Type B pancreatic cell (in vitro differentiated cells): ENCODE measurements around the gene C11orf98. TPM values are rescaled to one million over a fixed set of nuclear protein-coding genes. Genes with fewer than 3 reads are reported as not detected.
"Not testable (repeated sequence)": the region's sequence is repeated elsewhere in the genome, so short reads cannot be mapped to it uniquely, and the experiment has no call there.

Experiments used
- DNase-seq: peaks from one replicate; pipeline ENCODE4 v3.0.0; 2021; ENCODE audit warnings: mixed read lengths; ENCODE audit not compliant: unreplicated experiment; ENCODE audit errors: extremely low spot score
- H3K27ac Mint-ChIP-seq: 2 replicates; pipeline ENCODE4 v1.8.0; 2021; ENCODE audit warnings: mild to moderate bottlenecking, mixed read lengths
- H3K27me3 Mint-ChIP-seq: 2 replicates; pipeline ENCODE4 v1.8.0; 2021; ENCODE audit warnings: mixed read lengths
- H3K36me3 Mint-ChIP-seq: 2 replicates; pipeline ENCODE4 v1.8.0; 2021; ENCODE audit warnings: mixed read lengths
- H3K4me1 Mint-ChIP-seq: one replicate; pipeline ENCODE4 v1.8.0; 2021; ENCODE audit warnings: mixed read lengths; ENCODE audit not compliant: unreplicated experiment
- H3K4me3 Mint-ChIP-seq: 2 replicates; pipeline ENCODE4 v1.8.0; 2021; ENCODE audit warnings: mild to moderate bottlenecking, mixed read lengths
- H3K9me3 Mint-ChIP-seq: 2 replicates; pipeline ENCODE4 v1.8.0; 2021; ENCODE audit warnings: mixed read lengths
- CTCF ChIP-seq: fragments of 200-600 bp; sonication (generic); conservative IDR thresholded peaks from 2 replicates; pipeline ENCODE4 v1.5.0; 2021; ENCODE audit warnings: antibody characterized with exemption, mild to moderate bottlenecking
- total RNA-seq: library from RNA; stranded (reverse); gene quantifications from 2 replicates; pipeline ENCODE4 v1.2.1, GENCODE V29; 2021; ENCODE audit warnings: low replicate concordance

Gene C11orf98
- total RNA-seq, 1 donor from 2014 or later = 69.2 TPM

GRCh38 chr11:62678770-62679696, 14.0 kb upstream of the C11orf98 start, which contains the start of gene UBXN1:
Gene UBXN1, minus strand, starts transcription at chr11:62679073. Its CDS starts 150 bp downstream, at chr11:62678923.
- Mint-ChIP-seq H3K27ac (peak within 1 kb of the TSS; percentile 94), H3K9me3 (no peaks in the 10 kb centered on the region), H3K36me3 (peaks cover 8% of the 10 kb centered on the region), H3K4me3 (peak within 1 kb of the TSS; percentile 95), H3K4me1 (peaks cover 28% of the 10 kb centered on the region), H3K27me3 (no peaks in the 10 kb centered on the region)
- peak; percentile 87 for DNase-seq
- TF ChIP-seq CTCF = no peak

- peaks cover 8% of the 10 kb centered on the region for H3K36me3 Mint-ChIP-seq
- peak overlapping the region; percentile 94 for H3K27ac Mint-ChIP-seq
- no peak for TF ChIP-seq CTCF
- no peak for DNase-seq
- H3K4me3 Mint-ChIP-seq = peak overlapping the region; percentile 95
- H3K4me1 Mint-ChIP-seq = peaks cover 28% of the 10 kb centered on the region
- H3K9me3 Mint-ChIP-seq = no peaks in the 10 kb centered on the region
- H3K27me3 Mint-ChIP-seq = no peaks in the 10 kb centered on the region
These were observed 13.4 kb upstream of the C11orf98 start for GRCh38 chr11:62678433-62678769.

- Mint-ChIP-seq H3K9me3 (no peaks in the 10 kb centered on the region), H3K36me3 (peaks cover 8% of the 10 kb centered on the region), H3K4me1 (peaks cover 28% of the 10 kb centered on the region), H3K27ac (peak overlapping the region; percentile 94), H3K27me3 (no peaks in the 10 kb centered on the region), H3K4me3 (peak overlapping the region; percentile 95)
- DNase-seq = no peak
- TF ChIP-seq CTCF = no peak
These were observed 12.7 kb upstream of the C11orf98 start for GRCh38 chr11:62677714-62678113.

GRCh38 chr11:62677156-62677555, 12.1 kb upstream of the C11orf98 start:
- H3K27me3 Mint-ChIP-seq = no peaks in the 10 kb centered on the region
- no peak for DNase-seq
- H3K36me3 Mint-ChIP-seq = peaks cover 8% of the 10 kb centered on the region
- peaks cover 28% of the 10 kb centered on the region for H3K4me1 Mint-ChIP-seq
- TF ChIP-seq CTCF = no peak
- no peaks in the 10 kb centered on the region for H3K9me3 Mint-ChIP-seq
- H3K27ac Mint-ChIP-seq = peak overlapping the region; percentile 94
- peak overlapping the region; percentile 95 for H3K4me3 Mint-ChIP-seq

- H3K27ac Mint-ChIP-seq = peak overlapping the region; percentile 94
- H3K4me1 Mint-ChIP-seq = peaks cover 28% of the 10 kb centered on the region
- no peak for DNase-seq
- peak overlapping the region; percentile 95 for H3K4me3 Mint-ChIP-seq
- no peak for TF ChIP-seq CTCF
- no peaks in the 10 kb centered on the region for H3K9me3 Mint-ChIP-seq
- no peaks in the 10 kb centered on the region for H3K27me3 Mint-ChIP-seq
- peaks cover 8% of the 10 kb centered on the region for H3K36me3 Mint-ChIP-seq
These were observed 11.7 kb upstream of the C11orf98 start for GRCh38 chr11:62676698-62677097.

GRCh38 chr11:62675415-62675814, 10.4 kb upstream of the C11orf98 start:
- peaks cover 11% of the 10 kb centered on the region for H3K36me3 Mint-ChIP-seq
- not testable (repeated sequence) for H3K4me3 Mint-ChIP-seq

More at GRCh38 chr11:62675415-62675814, 10.4 kb upstream of the C11orf98 start:
- not testable (repeated sequence) for H3K27ac Mint-ChIP-seq, DNase-seq, H3K27me3 Mint-ChIP-seq, H3K9me3 Mint-ChIP-seq
- peaks cover 32% of the 10 kb centered on the region for H3K4me1 Mint-ChIP-seq
